Activated CD4-positive, alpha-beta T cell treated with anti-CD3 and anti-CD28 coated beads, Interleukin-2, Interleukin-4, amounts not matched to agents 100 ng/mL and 50 ng/mL, durations not matched to agents 16 hours and 8 hours (primary cell): ENCODE results near the gene CD93.

Experiments
- DNase-seq: peaks from one replicate; pipeline ENCODE4 v3.0.0-alpha.2; 2020; ENCODE audit warnings: low spot score

Gene CD93

GRCh38 chr20:23035731-23036130, 50.4 kb downstream of the CD93 start:
- no peak for DNase-seq

- no peak for DNase-seq
Measured at GRCh38 chr20:23034721-23035671, 51.1 kb downstream of the CD93 start, which contains the start of gene SSTR4. TSS of gene SSTR4 (plus strand) at chr20:23035312. CDS start at chr20:23035484, 172 bp downstream.

GRCh38 chr20:23033918-23034317, 52.2 kb downstream of the CD93 start:
- no peak for DNase-seq

- DNase-seq: no peak
Measured at GRCh38 chr20:23032750-23033078, 53.4 kb downstream of the CD93 start.

GRCh38 chr20:23032056-23032749, 53.9 kb downstream of the CD93 start:
- no peak for DNase-seq

DNA sequence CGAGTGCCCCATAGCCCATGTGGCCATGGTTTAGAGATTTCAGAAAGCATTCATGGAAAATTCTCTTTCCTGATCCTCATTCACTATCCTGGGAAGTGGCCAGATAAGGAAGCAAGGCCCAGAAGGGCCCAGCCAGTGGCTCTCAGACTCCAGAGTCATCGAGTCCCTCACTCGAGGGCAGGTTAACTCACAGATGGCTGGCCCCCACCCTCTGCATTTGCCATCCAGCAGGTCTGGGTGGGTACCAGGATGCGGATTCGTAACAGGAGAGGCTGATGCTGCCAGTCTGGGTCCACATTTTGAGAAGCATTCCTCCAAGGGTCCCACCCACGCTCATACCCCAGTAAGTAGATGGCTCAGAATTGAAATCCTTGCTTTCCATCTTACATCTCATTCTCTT, 54.8 kb downstream of the CD93 start:
- no peak for DNase-seq
